ENCODE data around the gene GRIN1.

GRIN1 gene

DNA sequence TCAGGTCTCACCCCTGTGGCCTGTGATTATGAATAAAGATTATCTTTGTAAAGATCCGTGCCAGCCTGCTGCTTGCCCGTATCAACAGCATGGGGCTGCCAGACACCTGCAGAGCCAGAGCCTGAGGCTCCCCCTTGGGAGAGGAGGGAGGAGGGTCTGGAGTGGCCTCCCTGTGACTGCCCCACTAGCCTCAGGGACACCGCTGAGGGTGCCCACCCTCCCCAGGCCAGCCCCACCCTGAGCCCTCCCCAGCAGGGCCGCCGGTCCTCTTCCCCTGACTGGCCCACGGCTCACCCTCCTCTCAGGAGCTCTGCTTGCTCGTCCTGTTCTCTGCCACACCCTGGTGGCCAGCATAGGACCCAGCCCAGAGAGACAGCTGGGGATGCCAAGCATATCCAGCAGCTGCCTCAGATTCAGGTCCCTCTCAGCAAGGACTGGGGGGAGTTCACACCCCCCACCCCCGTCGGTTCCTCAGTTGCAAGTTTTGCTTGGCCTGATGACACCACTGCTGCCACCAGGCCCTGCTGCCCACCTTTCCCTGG lies 51.4 kb downstream of the GRIN1 start:
- TF ChIP-seq GATA3 (IDR thresholded peaks at IDR 0.05; ENCODE audit: low read depth, low read length) (no peak), GATA2 (IDR thresholded peaks at IDR 0.05; ENCODE audit: low read depth, low read length) (no peak)

- no peak for TF ChIP-seq GATA3 (IDR thresholded peaks at IDR 0.05; ENCODE audit: low read depth, low read length)
- TF ChIP-seq GATA2 (IDR thresholded peaks at IDR 0.05; ENCODE audit: low read depth, low read length) = no peak
These were observed 52.3 kb downstream of the GRIN1 start for GRCh38 chr9:137191245-137191644.

GRCh38 chr9:137191691-137192447 lies 52.9 kb downstream of the GRIN1 start:
- TF ChIP-seq GATA2 (IDR thresholded peaks at IDR 0.05; ENCODE audit: low read depth, low read length) = no peak
- no peak for TF ChIP-seq GATA3 (IDR thresholded peaks at IDR 0.05; ENCODE audit: low read depth, low read length)

DNA sequence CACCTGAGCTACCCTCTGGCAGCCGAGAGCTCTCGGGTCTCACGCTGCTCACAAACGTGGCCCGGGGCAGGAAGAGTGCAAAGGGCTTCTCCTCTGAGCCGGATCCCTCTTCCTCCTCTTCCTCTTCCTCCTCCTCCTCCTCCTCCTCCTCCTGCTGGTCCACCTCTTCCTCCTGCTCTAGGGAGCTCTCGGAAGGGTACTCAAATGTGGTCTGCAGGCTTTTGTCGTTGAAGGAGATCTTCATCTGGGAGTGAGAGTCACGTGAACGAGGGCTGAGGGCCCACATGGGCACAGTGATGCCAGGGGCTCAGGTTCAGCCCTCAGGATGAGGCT lies 53.5 kb downstream of the GRIN1 start:
- TF ChIP-seq GATA2 (IDR thresholded peaks at IDR 0.05; ENCODE audit: low read depth, low read length) = no peak
- TF ChIP-seq GATA3 (IDR thresholded peaks at IDR 0.05; ENCODE audit: low read depth, low read length) = no peak

DNA sequence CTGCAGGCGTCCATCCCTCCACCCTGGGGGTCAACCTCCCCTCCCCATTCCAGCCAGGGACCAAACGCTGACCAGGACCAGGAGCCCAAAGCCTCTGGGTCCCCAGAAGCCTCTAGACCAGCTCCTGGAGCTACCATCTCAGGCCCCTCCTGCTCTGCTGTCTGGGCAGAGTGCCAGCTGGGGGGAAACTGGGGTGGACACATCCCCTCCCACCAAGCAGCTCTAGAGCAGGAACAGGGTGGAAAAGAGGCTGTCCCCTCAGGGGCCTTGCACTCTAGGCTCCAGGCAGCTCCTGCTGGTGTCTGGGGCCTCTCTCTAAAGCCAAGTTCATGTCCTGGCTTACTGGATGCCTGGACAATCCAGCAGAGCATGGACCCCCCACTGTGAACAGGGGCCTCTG lies 53.9 kb downstream of the GRIN1 start:
- TF ChIP-seq GATA3 (IDR thresholded peaks at IDR 0.05; ENCODE audit: low read depth, low read length) = no peak
- TF ChIP-seq GATA2 (IDR thresholded peaks at IDR 0.05; ENCODE audit: low read depth, low read length) = no peak

DNA sequence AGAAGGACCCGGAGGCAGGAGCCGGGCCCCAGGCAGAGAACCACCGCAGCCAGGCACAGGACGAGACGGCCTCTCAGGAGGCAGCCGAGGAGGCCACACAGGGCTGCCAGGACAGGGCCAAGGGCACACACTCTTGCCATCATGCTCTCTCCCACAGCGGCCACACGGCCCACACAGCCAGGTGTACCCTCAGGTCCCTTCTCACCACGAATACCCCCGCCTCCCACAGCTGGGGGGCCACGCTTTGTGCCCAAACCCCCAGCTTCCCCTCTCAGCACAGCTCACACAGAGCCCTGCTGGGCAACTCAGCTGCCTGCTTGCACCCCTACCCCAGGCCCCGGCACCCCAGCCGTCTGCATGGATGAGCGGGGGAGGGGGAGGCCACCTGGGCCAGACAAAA lies 54.8 kb downstream of the GRIN1 start:
- TF ChIP-seq GATA3 (IDR thresholded peaks at IDR 0.05; ENCODE audit: low read depth, low read length) = no peak
- TF ChIP-seq GATA2 (IDR thresholded peaks at IDR 0.05; ENCODE audit: low read depth, low read length) = no peak

DNA sequence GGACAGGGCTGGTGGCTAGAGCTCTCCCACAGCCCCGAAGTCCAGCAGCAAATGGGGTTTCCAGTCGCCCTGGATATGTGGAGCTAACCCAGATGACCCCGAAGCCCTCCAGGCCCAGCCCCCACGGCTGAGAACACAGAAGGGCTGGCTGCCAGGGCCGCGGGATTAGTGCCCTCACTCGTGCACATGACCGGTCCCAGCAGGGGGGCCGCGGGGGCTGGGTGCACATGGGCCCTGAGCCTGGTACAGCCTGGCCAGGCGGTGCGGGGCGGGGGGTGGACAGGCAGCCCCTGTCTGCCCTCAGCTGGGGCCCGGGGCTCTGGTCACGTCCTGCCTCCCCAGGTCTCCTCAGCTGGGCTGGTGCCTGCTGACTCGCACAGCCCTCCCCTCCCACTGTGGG lies 55.4 kb downstream of the GRIN1 start:
- TF ChIP-seq GATA3 (IDR thresholded peaks at IDR 0.05; ENCODE audit: low read depth, low read length) (no peak), GATA2 (IDR thresholded peaks at IDR 0.05; ENCODE audit: low read depth, low read length) (no peak)

- TF ChIP-seq GATA3 (IDR thresholded peaks at IDR 0.05; ENCODE audit: low read depth, low read length) (no peak), GATA2 (IDR thresholded peaks at IDR 0.05; ENCODE audit: low read depth, low read length) (no peak)
These were observed 56.0 kb downstream of the GRIN1 start for GRCh38 chr9:137194909-137195308.

DNA sequence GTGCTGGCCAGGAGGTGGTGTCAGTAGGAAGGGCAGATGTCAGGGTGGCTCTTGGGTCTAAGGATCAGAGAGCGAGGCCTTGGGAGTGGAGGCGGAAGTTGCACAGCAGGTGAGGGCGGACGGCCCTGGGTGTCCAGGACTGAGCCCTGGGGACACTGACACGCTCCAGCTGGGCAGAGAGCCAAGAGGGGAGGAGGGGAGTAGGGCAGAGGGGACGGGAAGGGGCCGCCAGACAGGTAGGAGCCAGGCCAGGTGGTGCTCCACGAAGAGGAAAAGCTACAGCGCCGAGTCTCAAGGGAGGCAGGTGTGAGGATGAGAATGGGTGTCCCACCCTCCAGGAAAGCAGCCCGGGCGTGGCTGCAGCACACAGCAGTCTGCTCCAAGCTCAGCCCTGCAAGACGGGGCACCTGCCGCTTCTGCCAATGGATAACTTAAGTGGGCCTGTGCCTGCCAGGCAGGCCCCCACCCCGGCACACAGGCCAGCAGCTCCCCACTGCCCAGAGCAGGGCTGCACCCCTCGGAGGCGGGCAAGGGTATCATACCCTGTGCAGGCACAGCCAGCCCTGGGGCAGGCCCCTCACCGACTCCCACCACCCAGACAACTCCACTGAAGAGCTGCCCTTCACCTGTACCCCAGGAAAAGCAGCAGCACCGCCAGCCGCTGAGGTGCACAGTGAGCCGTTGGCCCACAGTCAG lies 56.7 kb downstream of the GRIN1 start:
- TF ChIP-seq GATA3 (IDR thresholded peaks at IDR 0.05; ENCODE audit: low read depth, low read length) (no peak), GATA2 (IDR thresholded peaks at IDR 0.05; ENCODE audit: low read depth, low read length) (no peak)

DNA sequence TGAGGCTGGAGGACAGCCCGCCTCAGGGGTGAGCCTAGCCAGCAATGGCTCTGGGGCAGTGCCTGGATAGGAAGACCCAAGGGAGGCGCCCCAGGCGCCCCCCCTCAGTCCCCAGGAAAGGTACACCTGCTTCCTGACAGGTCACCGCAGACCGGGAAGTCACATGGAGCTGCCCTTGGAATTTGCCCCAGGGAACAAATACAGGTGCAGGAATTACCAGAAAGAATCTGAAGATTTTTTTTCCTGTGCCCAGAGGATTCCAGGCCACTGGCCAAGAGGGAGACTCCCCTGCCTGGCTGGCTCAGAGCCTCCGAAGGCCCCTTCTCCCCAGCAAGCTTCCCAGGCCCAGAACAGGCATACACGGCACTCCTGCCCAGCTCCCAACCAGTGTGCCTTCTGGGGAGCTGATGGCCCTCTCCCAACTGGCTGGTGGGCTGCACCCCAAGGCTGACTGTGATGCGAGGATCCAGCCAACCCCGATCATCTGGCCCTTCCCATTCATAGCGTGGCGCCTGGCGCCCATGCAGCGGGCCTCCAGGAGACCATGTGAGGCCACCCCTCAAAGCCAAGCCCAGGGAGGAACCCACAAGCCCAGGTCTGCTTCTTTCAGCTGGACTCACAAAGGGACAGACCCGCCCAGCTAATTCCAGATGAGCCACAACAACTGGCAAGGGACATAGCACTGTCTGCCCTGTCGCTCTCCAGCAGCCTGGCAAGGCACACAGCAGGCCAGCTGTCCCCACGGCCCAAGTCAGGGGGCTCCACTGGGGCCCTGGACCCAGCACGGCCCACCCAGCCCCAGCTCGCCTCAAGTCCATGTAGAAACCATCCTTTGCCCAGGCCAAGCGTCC lies 59.3 kb downstream of the GRIN1 start:
- TF ChIP-seq GATA2 (IDR thresholded peaks at IDR 0.05; ENCODE audit: low read depth, low read length) (no peak), GATA3 (IDR thresholded peaks at IDR 0.05; ENCODE audit: low read depth, low read length) (no peak)

GRCh38 chr9:137198902-137199283 lies 59.9 kb downstream of the GRIN1 start:
- TF ChIP-seq GATA2 (IDR thresholded peaks at IDR 0.05; ENCODE audit: low read depth, low read length) (no peak), GATA3 (IDR thresholded peaks at IDR 0.05; ENCODE audit: low read depth, low read length) (no peak)

DNA sequence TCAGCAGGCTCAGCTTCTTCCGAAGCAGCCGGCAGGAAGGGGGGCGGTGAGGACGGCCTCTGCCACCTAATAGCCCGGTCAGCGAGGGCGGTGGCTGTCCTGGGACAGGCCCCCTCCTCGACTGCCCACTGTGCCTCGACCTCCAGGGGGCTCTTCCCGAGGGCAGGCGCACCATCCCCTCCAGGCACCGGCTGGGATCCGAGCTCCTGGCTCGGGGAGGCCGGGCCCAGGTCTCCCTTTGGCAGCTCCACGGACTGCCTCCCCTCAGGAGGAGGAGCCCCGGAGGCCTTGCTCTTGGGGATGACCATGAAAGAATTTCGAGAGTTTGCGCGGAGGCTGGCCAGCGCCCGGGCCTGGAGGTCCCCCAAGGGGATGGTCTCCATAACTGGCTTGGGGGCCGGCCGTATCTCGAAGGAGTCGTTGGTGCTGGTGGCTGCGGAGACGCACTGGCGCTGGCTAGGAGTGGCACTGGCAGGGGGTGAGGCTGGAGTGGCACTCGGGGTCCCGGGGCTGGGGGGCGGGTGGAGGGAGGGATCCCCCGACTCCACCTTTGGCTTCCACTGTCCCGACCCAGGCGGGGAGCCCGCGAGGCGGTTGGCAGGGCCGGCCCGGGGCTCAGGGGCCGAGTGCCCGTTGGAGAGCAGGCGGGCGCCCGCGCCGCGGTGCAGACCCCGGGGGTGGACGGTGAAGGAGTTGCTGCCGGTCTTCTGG lies 60.6 kb downstream of the GRIN1 start:
- TF ChIP-seq GATA3 (IDR thresholded peaks at IDR 0.05; ENCODE audit: low read depth, low read length) (no peak), GATA2 (IDR thresholded peaks at IDR 0.05; ENCODE audit: low read depth, low read length) (no peak)

GRCh38 chr9:137200311-137201204 lies 61.6 kb downstream of the GRIN1 start, which contains the start of gene TPRN:
Gene TPRN, minus strand, starts transcription at chr9:137200741. Its CDS starts 30 bp downstream, at chr9:137200711.
- no peak for TF ChIP-seq GATA3 (IDR thresholded peaks at IDR 0.05; ENCODE audit: low read depth, low read length)
- TF ChIP-seq GATA2 (IDR thresholded peaks at IDR 0.05; ENCODE audit: low read depth, low read length) = no peak

Data from SH-SY5Y (cell line).